HG03175 (cell line): Measurements from ENCODE around the gene ICE2.

Experiments
- ATAC-seq: cut with Tn5 transposase; IDR thresholded peaks from one replicate; pipeline ENCODE4 v1.9.1; 2021; ENCODE audit warnings: mild to moderate bottlenecking, moderate library complexity; ENCODE audit not compliant: unreplicated experiment

ICE2 gene

GRCh38 chr15:60373745-60374144 lies 105.2 kb downstream of the ICE2 start:
- ATAC-seq = no peak

GRCh38 chr15:60373327-60373726 lies 105.6 kb downstream of the ICE2 start:
- ATAC-seq = no peak

- ATAC-seq = no peak
Measured at GRCh38 chr15:60372756-60373155, 106.2 kb downstream of the ICE2 start.

- ATAC-seq = no peak
Measured at GRCh38 chr15:60372227-60372626, 106.7 kb downstream of the ICE2 start.

- ATAC-seq = no peak
Measured at GRCh38 chr15:60371175-60372051, 107.5 kb downstream of the ICE2 start.

- no peak for ATAC-seq
Measured at GRCh38 chr15:60370869-60371136, 108.1 kb downstream of the ICE2 start.

GRCh38 chr15:60370105-60370868 lies 108.7 kb downstream of the ICE2 start:
- ATAC-seq = no peak

- ATAC-seq = no peak
Measured at GRCh38 chr15:60369696-60370095, 109.2 kb downstream of the ICE2 start.
